Left ventricle myocardium inferior (tissue), 1 donor: Measurements from ENCODE around the gene SLC35A3. TPM values are rescaled to one million over a fixed set of nuclear protein-coding genes. Genes with fewer than 3 reads are reported as not detected.

ENCODE experiments used
- DNase-seq: peaks from one replicate; pipeline ENCODE4 v3.0.0-alpha.2; 2020
- H3K27ac ChIP-seq: fragments of 200-600 bp; replicated peaks from 2 replicates; pipeline ENCODE4 v1.8.0; 2021
- H3K27me3 ChIP-seq: fragments of 200-600 bp; 2 replicates; pipeline ENCODE4 v1.8.0; 2021; ENCODE audit warnings: low read depth
- H3K36me3 ChIP-seq: fragments of 200-600 bp; 2 replicates; pipeline ENCODE4 v1.8.0; 2021
- H3K4me1 ChIP-seq: fragments of 200-600 bp; 2 replicates; pipeline ENCODE4 v1.8.0; 2021
- H3K4me3 ChIP-seq: fragments of 200-600 bp; 2 replicates; pipeline ENCODE4 v1.8.0; 2021; ENCODE audit warnings: mild to moderate bottlenecking, moderate library complexity
- H3K9me3 ChIP-seq: fragments of 200-600 bp; replicated peaks from 2 replicates; pipeline ENCODE4 v1.8.0; 2021
- CTCF ChIP-seq: fragments of 200-600 bp; IDR thresholded peaks from 2 replicates; pipeline ENCODE4 v1.8.0; 2021; ENCODE audit warnings: antibody characterized with exemption, mild to moderate bottlenecking, borderline replicate concordance
- intact Hi-C: fragments of 100-400 bp; cut with micrococcal nuclease; formaldehyde crosslinking; loops from one replicate; pipeline ENCODE4 v1.11.0; 2022
- long read RNA-seq: library from polyadenylated mRNA; unstranded; transcript quantifications from one replicate; pipeline ENCODE4 v2.0.0, GENCODE V29; 2021
- total RNA-seq: library from RNA; stranded (reverse); fragmentation: NEBNext Ultra II Directional; extraction: Animal tissue kit (Norgen Biotek cat#: 25700); gene quantifications from one replicate; pipeline ENCODE4 v1.2.1, GENCODE V29; 2021
- donor health status: DM: no; HTN: yes; CAD: no; lungs with severe emphysema.

SLC35A3 gene
- 7.7 TPM for total RNA-seq
- long read RNA-seq, full-length matches to known transcripts: 2 of 11 reads
- long read RNA-seq, partial matches to known transcripts: 0 of 11 reads
- long read RNA-seq, other reads (novel, unspliced or antisense): 9 of 11 reads

- TF ChIP-seq CTCF: no peak
- intact Hi-C loops: no loop called here
- H3K4me1 ChIP-seq: peaks cover 32% of the 10 kb centered on the region
- no peaks in the 10 kb centered on the region for H3K27me3 ChIP-seq
- peak; percentile 77 for DNase-seq
- H3K9me3 ChIP-seq: no peaks in the 10 kb centered on the region
- peak within 1 kb of the TSS; percentile 80 for H3K27ac ChIP-seq
- peak within 1 kb of the TSS; percentile 85 for H3K4me3 ChIP-seq
- H3K36me3 ChIP-seq: peaks cover 4% of the 10 kb centered on the region
These were observed at the start of gene SLC35A3 for GRCh38 chr1:99969729-99970621. Gene SLC35A3 (plus strand): TSS chr1:99969996. CDS start chr1:99993555, 23,559 bp downstream.

GRCh38 chr1:99934801-99935200 is 35.0 kb upstream of the SLC35A3 start:
- Histone ChIP-seq H3K4me3 (no peak overlapping the region), H3K36me3 (no peaks in the 10 kb centered on the region), H3K27me3 (no peaks in the 10 kb centered on the region), H3K4me1 (no peaks in the 10 kb centered on the region), H3K9me3 (no peaks in the 10 kb centered on the region), H3K27ac (no peak overlapping the region)
- no peak for DNase-seq
- no peak for TF ChIP-seq CTCF
- intact Hi-C loops: no loop called here

GRCh38 chr1:99935534-99935933 is 34.3 kb upstream of the SLC35A3 start:
- no peaks in the 10 kb centered on the region for H3K4me1 ChIP-seq
- no peak for DNase-seq
- no peak overlapping the region for H3K27ac ChIP-seq
- intact Hi-C loops: no loop called here
- no peak overlapping the region for H3K4me3 ChIP-seq
- H3K36me3 ChIP-seq: no peaks in the 10 kb centered on the region
- no peaks in the 10 kb centered on the region for H3K27me3 ChIP-seq
- no peaks in the 10 kb centered on the region for H3K9me3 ChIP-seq
- no peak for TF ChIP-seq CTCF

GRCh38 chr1:99936071-99936470 is 33.7 kb upstream of the SLC35A3 start:
- H3K27me3 ChIP-seq: no peaks in the 10 kb centered on the region
- DNase-seq: no peak
- H3K4me3 ChIP-seq: no peak overlapping the region
- H3K4me1 ChIP-seq: no peaks in the 10 kb centered on the region
- no peak for TF ChIP-seq CTCF
- H3K9me3 ChIP-seq: no peaks in the 10 kb centered on the region
- H3K36me3 ChIP-seq: no peaks in the 10 kb centered on the region
- H3K27ac ChIP-seq: no peak overlapping the region
- intact Hi-C loops: no loop called here

- Histone ChIP-seq H3K36me3 (no peaks in the 10 kb centered on the region), H3K4me3 (no peak overlapping the region), H3K27ac (no peak overlapping the region), H3K4me1 (no peaks in the 10 kb centered on the region), H3K9me3 (no peaks in the 10 kb centered on the region), H3K27me3 (no peaks in the 10 kb centered on the region)
- no peak for TF ChIP-seq CTCF
- intact Hi-C loops: no loop called here
- no peak for DNase-seq
These were observed 27.1 kb upstream of the SLC35A3 start for GRCh38 chr1:99942723-99943122.
